Astrocyte (in vitro differentiated cells and primary cell): ENCODE measurements around the gene CCNH. TPM values are rescaled to one million over a fixed set of nuclear protein-coding genes. Genes with fewer than 3 reads are reported as not detected.
A peak's percentile ranks its signal among the peaks of the same experiment; 100 is the strongest.

Experiments used
- DNase-seq: peaks from one replicate; pipeline ENCODE4 v3.0.0-alpha.2; 2010; ENCODE audit warnings: low read depth
- FAIRE-seq: peaks from 2 replicates; lab custom pipeline; 2011; peaks lifted over from hg19 to GRCh38; lab: Jason Lieb, UNC
- H2AFZ ChIP-seq: 2 replicates; pipeline ENCODE4 v1.6.0; 2012; ENCODE audit warnings: low read depth, low read length, inconsistent platforms
- H3K27ac ChIP-seq: 2 replicates; pipeline ENCODE4 v1.5.1; 2011; ENCODE audit warnings: low read depth, low read length, inconsistent platforms
- H3K27me3 ChIP-seq: 2 replicates; pipeline ENCODE4 v1.6.0; 2011; ENCODE audit warnings: low read length, inconsistent platforms; ENCODE audit not compliant: insufficient read depth
- H3K36me3 ChIP-seq: 2 replicates; pipeline ENCODE4 v1.5.1; 2011; ENCODE audit warnings: low read length, inconsistent platforms; ENCODE audit not compliant: insufficient read depth
- H3K4me1 ChIP-seq: 2 replicates; pipeline ENCODE4 v1.5.1; 2011; ENCODE audit warnings: low read length, inconsistent platforms; ENCODE audit not compliant: insufficient read depth
- H3K4me2 ChIP-seq: 2 replicates; pipeline ENCODE4 v1.6.0; 2012; ENCODE audit warnings: low read length, inconsistent platforms
- H3K4me3 ChIP-seq: 2 replicates; pipeline ENCODE4 v1.5.1; 2011; ENCODE audit warnings: low read depth, mild to moderate bottlenecking, low read length, inconsistent platforms; ENCODE audit not compliant: insufficient read depth
- H3K79me2 ChIP-seq: 2 replicates; pipeline ENCODE4 v1.6.0; 2012; ENCODE audit warnings: mild to moderate bottlenecking, low read length, inconsistent platforms; ENCODE audit not compliant: insufficient read depth
- H3K9ac ChIP-seq: 2 replicates; pipeline ENCODE4 v1.6.0; 2012; ENCODE audit warnings: mild to moderate bottlenecking, low read length, inconsistent platforms
- H3K9me3 ChIP-seq: 2 replicates; pipeline ENCODE4 v1.5.1; 2012; ENCODE audit warnings: low read depth, mild to moderate bottlenecking, low read length, inconsistent platforms; ENCODE audit not compliant: insufficient read depth
- H4K20me1 ChIP-seq: 2 replicates; pipeline ENCODE4 v1.6.0; 2012; ENCODE audit warnings: low read length, inconsistent platforms; ENCODE audit not compliant: insufficient read depth
- H3K27ac Mint-ChIP-seq: one replicate; pipeline ENCODE4 v1.8.0; 2021; ENCODE audit warnings: mild to moderate bottlenecking, mixed read lengths; ENCODE audit not compliant: unreplicated experiment
- H3K27me3 Mint-ChIP-seq: one replicate; pipeline ENCODE4 v1.8.0; 2021; ENCODE audit warnings: low read depth, mixed read lengths; ENCODE audit not compliant: unreplicated experiment
- H3K36me3 Mint-ChIP-seq: one replicate; pipeline ENCODE4 v1.8.0; 2021; ENCODE audit warnings: low read depth, mixed read lengths; ENCODE audit not compliant: unreplicated experiment
- H3K4me1 Mint-ChIP-seq: one replicate; pipeline ENCODE4 v1.8.0; 2021; ENCODE audit warnings: low read depth, mixed read lengths; ENCODE audit not compliant: unreplicated experiment
- H3K4me3 Mint-ChIP-seq: one replicate; pipeline ENCODE4 v1.8.0; 2021; ENCODE audit warnings: mild to moderate bottlenecking, moderate library complexity, mixed read lengths; ENCODE audit not compliant: unreplicated experiment
- H3K9me3 Mint-ChIP-seq: one replicate; pipeline ENCODE4 v1.8.0; 2021; ENCODE audit warnings: mild to moderate bottlenecking, mixed read lengths; ENCODE audit not compliant: unreplicated experiment
- CTCF ChIP-seq: IDR thresholded peaks from 2 replicates; pipeline ENCODE4 v1.5.1; 2011; ENCODE audit warnings: low read depth, mild to moderate bottlenecking, inconsistent platforms, low read length, moderate library complexity; ENCODE audit not compliant: insufficient read depth
- EZH2 ChIP-seq: IDR thresholded peaks from 2 replicates; pipeline ENCODE4 v1.6.1; 2012; ENCODE audit warnings: mild to moderate bottlenecking, low read length, inconsistent platforms; ENCODE audit not compliant: insufficient read depth
- total RNA-seq: library from RNA; stranded (reverse); gene quantifications from 2 replicates; pipeline ENCODE4 v1.2.1, GENCODE V29; 2021

Gene CCNH
- total RNA-seq, 1 donor from 2014 or later: 30.5 TPM

DNA sequence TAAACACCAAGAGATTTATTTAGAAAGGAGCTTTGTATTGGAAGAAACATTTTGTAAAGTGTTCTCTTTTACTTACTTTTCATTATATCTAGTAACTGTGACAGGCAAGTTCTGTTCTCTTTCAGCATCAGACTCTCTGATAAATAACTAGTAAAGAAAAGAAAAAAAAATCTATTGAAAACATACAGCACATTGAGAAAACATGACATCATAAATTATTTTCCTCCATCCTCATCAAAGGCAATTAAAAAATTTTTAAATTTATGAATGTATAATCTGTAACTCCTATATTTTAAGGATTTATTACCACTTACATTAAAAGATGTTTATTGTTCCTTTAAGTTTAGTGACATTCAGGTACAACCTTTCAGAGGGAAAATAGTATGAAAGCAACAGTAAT lies 11.1 kb downstream of the CCNH start:
- Histone ChIP-seq H2AFZ (no peak overlapping the region), H3K4me3 (no peak overlapping the region), H3K36me3 (peaks cover 64% of the 10 kb centered on the region), H3K79me2 (peaks cover 45% of the 10 kb centered on the region), H3K27ac (no peak overlapping the region), H3K4me2 (no peak overlapping the region), H4K20me1 (peaks cover 23% of the 10 kb centered on the region), H3K9ac (no peak overlapping the region), H3K9me3 (no peaks in the 10 kb centered on the region), H3K4me1 (no peaks in the 10 kb centered on the region), H3K27me3 (no peaks in the 10 kb centered on the region)
- Mint-ChIP-seq H3K9me3 (no peaks in the 10 kb centered on the region), H3K4me1 (peaks cover 11% of the 10 kb centered on the region), H3K36me3 (peaks cover 16% of the 10 kb centered on the region), H3K27me3 (no peaks in the 10 kb centered on the region), H3K27ac (no peak overlapping the region), H3K4me3 (no peak overlapping the region)
- no peak for DNase-seq
- no peak for TF ChIP-seq CTCF
- no peak for TF ChIP-seq EZH2
- FAIRE-seq: no peak

- Mint-ChIP-seq H3K4me3 (no peak overlapping the region), H3K27me3 (no peaks in the 10 kb centered on the region), H3K4me1 (peaks cover 6% of the 10 kb centered on the region), H3K9me3 (no peaks in the 10 kb centered on the region), H3K36me3 (peaks cover 17% of the 10 kb centered on the region), H3K27ac (no peak overlapping the region)
- Histone ChIP-seq H3K4me3 (no peak overlapping the region), H3K79me2 (peaks cover 35% of the 10 kb centered on the region), H3K27ac (no peak overlapping the region), H3K4me2 (no peak overlapping the region), H3K27me3 (no peaks in the 10 kb centered on the region), H3K4me1 (no peaks in the 10 kb centered on the region), H3K9me3 (no peaks in the 10 kb centered on the region), H3K36me3 (peaks cover 55% of the 10 kb centered on the region), H4K20me1 (peaks cover 12% of the 10 kb centered on the region), H2AFZ (no peak overlapping the region), H3K9ac (no peak overlapping the region)
- peak; percentile 5 for FAIRE-seq
- DNase-seq: peak; percentile 22
- TF ChIP-seq CTCF (peak; percentile 51), EZH2 (no peak)
Observed at GRCh38 chr5:87400305-87400899, 12.3 kb downstream of the CCNH start.

GRCh38 chr5:87399720-87400119 lies 13.0 kb downstream of the CCNH start:
- Mint-ChIP-seq H3K27ac (no peak overlapping the region), H3K4me1 (peaks cover 9% of the 10 kb centered on the region), H3K36me3 (peaks cover 17% of the 10 kb centered on the region), H3K9me3 (no peaks in the 10 kb centered on the region), H3K27me3 (no peaks in the 10 kb centered on the region), H3K4me3 (no peak overlapping the region)
- Histone ChIP-seq H2AFZ (no peak overlapping the region), H3K9me3 (no peaks in the 10 kb centered on the region), H3K79me2 (peaks cover 31% of the 10 kb centered on the region), H3K9ac (no peak overlapping the region), H3K4me2 (no peak overlapping the region), H3K27me3 (no peaks in the 10 kb centered on the region), H3K36me3 (peaks cover 55% of the 10 kb centered on the region), H3K4me3 (no peak overlapping the region), H4K20me1 (peaks cover 6% of the 10 kb centered on the region), H3K4me1 (peaks cover 3% of the 10 kb centered on the region), H3K27ac (no peak overlapping the region)
- DNase-seq (no peak), FAIRE-seq (no peak)
- TF ChIP-seq CTCF (no peak), EZH2 (no peak)
